Measurements from ENCODE around the gene MOXD1. TPM values are rescaled to one million over a fixed set of nuclear protein-coding genes. Genes with fewer than 3 reads are reported as not detected.

The MOXD1 gene
- total RNA-seq, 4 donors from 2014 or later, result 1.2 to 4.1 (median 3.8) TPM; not detected in 1

- Histone ChIP-seq H3K27me3 (peaks cover 0 to 10% of the 10 kb centered on the region in 2 donors), H3K9me3 (no peaks in the 10 kb centered on the region), H3K36me3 (no peaks in the 10 kb centered on the region), H3K4me3 (no peak overlapping the region), H3K27ac (no peak overlapping the region), H3K4me1 (peaks cover 0 to 7% (median 0%) of the 10 kb centered on the region in 4 donors)
- no peak for DNase-seq
- no peak for TF ChIP-seq POLR2A (IDR thresholded peaks at IDR 0.05)
- no peak for TF ChIP-seq CTCF (IDR thresholded peaks at IDR 0.05)
These were observed 1.8 kb downstream of the MOXD1 start for GRCh38 chr6:132399376-132400074.

- H3K9me3 ChIP-seq, result no peaks in the 10 kb centered on the region
- DNase-seq, result no peak
These were observed 6.2 kb downstream of the MOXD1 start for GRCh38 chr6:132395015-132395597.

GRCh38 chr6:132392792-132393191, 8.5 kb downstream of the MOXD1 start:
- no peaks in the 10 kb centered on the region for H3K9me3 ChIP-seq
- no peaks in the 10 kb centered on the region for H3K36me3 ChIP-seq
- no peaks in the 10 kb centered on the region for H3K4me1 ChIP-seq
- H3K27ac ChIP-seq, result peak overlapping the region; percentile 0 to 69 (median 12)
- H3K27me3 ChIP-seq, result no peaks in the 10 kb centered on the region
- no peak for DNase-seq
- H3K4me3 ChIP-seq, result no peak overlapping the region
- peak in 5 of 6 experiments; percentile 6 to 34 (median 18) for TF ChIP-seq CTCF (IDR thresholded peaks at IDR 0.05)
- TF ChIP-seq POLR2A (IDR thresholded peaks at IDR 0.05), result no peak

More at GRCh38 chr6:132395015-132395597, 6.2 kb downstream of the MOXD1 start:
- TF ChIP-seq CTCF (IDR thresholded peaks at IDR 0.05), result no peak
- no peak for TF ChIP-seq POLR2A (IDR thresholded peaks at IDR 0.05)
- no peaks in the 10 kb centered on the region for H3K4me1 ChIP-seq
- no peak overlapping the region for H3K4me3 ChIP-seq
- H3K36me3 ChIP-seq, result no peaks in the 10 kb centered on the region
- no peak overlapping the region for H3K27ac ChIP-seq
- no peaks in the 10 kb centered on the region for H3K27me3 ChIP-seq

GRCh38 chr6:132392270-132392646, 9.0 kb downstream of the MOXD1 start:
- Histone ChIP-seq H3K4me1 (no peaks in the 10 kb centered on the region), H3K27ac (peak overlapping the region; percentile 0 to 69 (median 12)), H3K36me3 (no peaks in the 10 kb centered on the region), H3K27me3 (no peaks in the 10 kb centered on the region), H3K9me3 (no peaks in the 10 kb centered on the region), H3K4me3 (no peak overlapping the region)
- no peak for DNase-seq
- TF ChIP-seq CTCF (IDR thresholded peaks at IDR 0.05) (no peak), POLR2A (IDR thresholded peaks at IDR 0.05) (no peak)

- H3K4me1 ChIP-seq, result no peaks in the 10 kb centered on the region
- no peaks in the 10 kb centered on the region for H3K9me3 ChIP-seq
- H3K4me3 ChIP-seq, result no peak overlapping the region
- H3K27ac ChIP-seq, result peak overlapping the region; percentile 0 to 69 (median 12)
- TF ChIP-seq POLR2A (IDR thresholded peaks at IDR 0.05) (no peak), CTCF (IDR thresholded peaks at IDR 0.05) (no peak)
- peak in 1 of 3 donors; percentile 53 for DNase-seq
- no peaks in the 10 kb centered on the region for H3K27me3 ChIP-seq
- H3K36me3 ChIP-seq, result no peaks in the 10 kb centered on the region
These were observed 9.6 kb downstream of the MOXD1 start for GRCh38 chr6:132391391-132392269.
